ENCODE measurements around the gene MCM5.
"Not testable (repeated sequence)": the region's sequence is repeated elsewhere in the genome, so short reads cannot be mapped to it uniquely, and the experiment has no call there.

Gene MCM5

GRCh38 chr22:35455529-35455928 is 55.6 kb downstream of the MCM5 start:
- DNase-seq = no peak

GRCh38 chr22:35456757-35457156 is 56.8 kb downstream of the MCM5 start:
- DNase-seq = no peak

GRCh38 chr22:35457729-35458546 is 58.0 kb downstream of the MCM5 start:
- no peak for DNase-seq

GRCh38 chr22:35458547-35459422 is 58.8 kb downstream of the MCM5 start:
- no peak for DNase-seq

- DNase-seq = no peak
Measured at GRCh38 chr22:35459423-35459894, 59.5 kb downstream of the MCM5 start.

GRCh38 chr22:35459976-35460375 is 60.0 kb downstream of the MCM5 start:
- DNase-seq = not testable (repeated sequence)

- DNase-seq = no peak
Measured at GRCh38 chr22:35460688-35461087, 60.7 kb downstream of the MCM5 start.

- DNase-seq = no peak
Measured at GRCh38 chr22:35462498-35463230, 62.7 kb downstream of the MCM5 start.

- no peak for DNase-seq
Measured at GRCh38 chr22:35463231-35463933, 63.4 kb downstream of the MCM5 start.

- no peak for DNase-seq
Measured at GRCh38 chr22:35464399-35464798, 64.5 kb downstream of the MCM5 start.

- DNase-seq = no peak
Measured at GRCh38 chr22:35465109-35465701, 65.3 kb downstream of the MCM5 start.

GRCh38 chr22:35467681-35468434 is 67.9 kb downstream of the MCM5 start:
- no peak for DNase-seq

- no peak for DNase-seq
Measured at GRCh38 chr22:35470903-35471321, 71.0 kb downstream of the MCM5 start.

- DNase-seq = not testable (repeated sequence)
Measured at GRCh38 chr22:35471566-35471965, 71.6 kb downstream of the MCM5 start.

GRCh38 chr22:35472488-35472887 is 72.5 kb downstream of the MCM5 start:
- no peak for DNase-seq

- DNase-seq = no peak
Measured at GRCh38 chr22:35473971-35474370, 74.0 kb downstream of the MCM5 start.

Measured in NCI-H748 treated with DMSO at 0.1 percent for 48 hours (cell line).